Retinal pigment epithelial cell (primary cell): Measurements from ENCODE around the gene TPGS1.
"Not testable (repeated sequence)": the region's sequence is repeated elsewhere in the genome, so short reads cannot be mapped to it uniquely, and the experiment has no call there.

ENCODE experiments used
- DNase-seq: peaks from one replicate; pipeline ENCODE4 v3.0.0-alpha.2; 2010; ENCODE audit warnings: low read depth
- H3K4me3 ChIP-seq: 2 replicates; pipeline ENCODE4 v1.5.1; 2011; ENCODE audit warnings: mild to moderate bottlenecking, low read length, control low read depth, moderate library complexity
- CTCF ChIP-seq: conservative IDR thresholded peaks from 2 replicates; pipeline ENCODE4 v1.5.1; 2011; ENCODE audit warnings: low read depth, low read length, control low read depth, inconsistent platforms

Gene TPGS1

GRCh38 chr19:478976-479375, 28.3 kb upstream of the TPGS1 start:
- H3K4me3 ChIP-seq: no peak overlapping the region
- no peak for TF ChIP-seq CTCF
- DNase-seq: no peak

GRCh38 chr19:480016-480855, 27.1 kb upstream of the TPGS1 start:
- no peak for DNase-seq
- peak; percentile 70 for TF ChIP-seq CTCF
- H3K4me3 ChIP-seq: peak overlapping the region; percentile 20

- DNase-seq, H3K4me3 ChIP-seq: not testable (repeated sequence)
These were observed 26.2 kb upstream of the TPGS1 start for GRCh38 chr19:481100-481499.

- no peak for DNase-seq
- peak; percentile 17 for TF ChIP-seq CTCF
These were observed 24.9 kb upstream of the TPGS1 start for GRCh38 chr19:482186-483041.

GRCh38 chr19:483332-484072, 23.8 kb upstream of the TPGS1 start:
- DNase-seq: no peak
- no peak overlapping the region for H3K4me3 ChIP-seq
- TF ChIP-seq CTCF: no peak

More at GRCh38 chr19:482186-483041, 24.9 kb upstream of the TPGS1 start:
- H3K4me3 ChIP-seq: no peak overlapping the region

- no peak for TF ChIP-seq CTCF
- no peak overlapping the region for H3K4me3 ChIP-seq
- no peak for DNase-seq
These were observed 22.8 kb upstream of the TPGS1 start for GRCh38 chr19:484494-484893.

GRCh38 chr19:485077-485476, 22.2 kb upstream of the TPGS1 start:
- TF ChIP-seq CTCF: no peak
- H3K4me3 ChIP-seq: no peak overlapping the region
- no peak for DNase-seq
